Uterus (tissue), 4 donors: ENCODE data around the gene USP9X. TPM values are rescaled to one million over a fixed set of nuclear protein-coding genes. Genes with fewer than 3 reads are reported as not detected.

Source experiments
- DNase-seq, 2 donors: peaks; one replicate each; pipeline ENCODE4 v3.0.0-alpha.2; 2019 to 2020
- H3K27ac ChIP-seq, 2 donors: fragments of 200-600 bp; sonication (generic); 1 replicate in 1 of 2; 2 replicates in 1 of 2; pipeline ENCODE4 v1.5.1; 2016 to 2018
- H3K27me3 ChIP-seq, 2 donors: fragments of 200-600 bp; sonication (generic); one replicate each; pipeline ENCODE4 v1.5.1; 2018 to 2019; ENCODE audit warnings: control low read depth in 1 of 2
- H3K36me3 ChIP-seq, 2 donors: fragments of 200-600 bp; sonication (generic); one replicate each; pipeline ENCODE4 v1.5.1; 2019; ENCODE audit warnings: control low read depth in 1 of 2
- H3K4me1 ChIP-seq, 2 donors: fragments of 200-600 bp; sonication (generic); one replicate each; pipeline ENCODE4 v1.5.1; 2018 to 2019; ENCODE audit warnings: control low read depth in 1 of 2
- H3K4me3 ChIP-seq, 2 donors: fragments of 200-600 bp; sonication (generic); 1 replicate in 1 of 2; 2 replicates in 1 of 2; pipeline ENCODE4 v1.5.1; 2018 to 2019; ENCODE audit warnings: mild to moderate bottlenecking in 1 of 2
- H3K9me3 ChIP-seq, 2 donors: fragments of 200-600 bp; sonication (generic); one replicate each; pipeline ENCODE4 v1.5.1; 2019; ENCODE audit warnings: control low read depth in 1 of 2
- POLR2A ChIP-seq, 2 donors: fragments of 450-650 bp; IDR thresholded peaks; one replicate each; pipeline ENCODE4 v1.6.1; 2016; ENCODE audit warnings: antibody characterized with exemption in 2 of 2, mild to moderate bottlenecking in 1 of 2, moderate library complexity in 1 of 2
- intact Hi-C: fragments of 100-400 bp; cut with DNase I; formaldehyde crosslinking; loops from one replicate; pipeline ENCODE4 v1.15.1; 2023; ENCODE audit warnings: low total_unique reads
- total RNA-seq, 4 donors: library from RNA; depleted of rRNA in 3 of 4; stranded (reverse); fragments of >200 nt in 3 of 4; gene quantifications; one replicate each; pipeline versions ENCODE4 v1.1.0 to v1.2.4, GENCODE V29; 2014 to 2023
- TF ChIP-seq, protein P1 (sequence below), 4 experiments: fragments of 200-600 bp in 2 of 4; fragments of 450-650 bp in 2 of 4; sonication (generic) in 2 of 4; IDR thresholded peaks; one replicate each; pipeline ENCODE4 v1.5.1; 2016 to 2019; ENCODE audit warnings: antibody characterized with exemption in 4 of 4, mild to moderate bottlenecking in 2 of 4, moderate library complexity in 1 of 4
- donor health status: DM: yes; HTN: yes; CAD: no.

Gene USP9X
- total RNA-seq, 4 donors from 2014 or later = 32.1 to 167 (median 78.7) TPM

DNA sequence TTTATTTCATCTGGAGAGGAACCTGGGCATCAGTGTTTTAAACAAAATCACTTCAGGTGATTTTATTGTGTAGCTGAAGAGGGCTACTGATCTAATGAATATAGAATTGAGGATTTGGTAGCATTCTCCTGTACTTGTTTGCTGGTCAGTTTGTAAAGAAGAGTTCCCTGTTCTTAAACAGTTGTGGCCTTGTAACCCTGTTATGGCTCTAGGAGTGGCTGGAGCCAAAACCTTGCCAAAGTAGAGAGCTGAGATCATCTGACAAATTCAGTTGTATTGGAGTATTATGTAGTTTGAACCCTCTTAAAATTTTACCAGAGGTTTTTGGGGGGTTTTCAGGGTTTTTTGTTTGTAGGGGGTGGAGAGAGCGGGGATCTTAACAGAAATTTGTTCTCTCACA, 36.5 kb downstream of the USP9X start:
- no peak for TF ChIP-seq POLR2A (IDR thresholded peaks at IDR 0.05)
- TF ChIP-seq, protein P1, sequence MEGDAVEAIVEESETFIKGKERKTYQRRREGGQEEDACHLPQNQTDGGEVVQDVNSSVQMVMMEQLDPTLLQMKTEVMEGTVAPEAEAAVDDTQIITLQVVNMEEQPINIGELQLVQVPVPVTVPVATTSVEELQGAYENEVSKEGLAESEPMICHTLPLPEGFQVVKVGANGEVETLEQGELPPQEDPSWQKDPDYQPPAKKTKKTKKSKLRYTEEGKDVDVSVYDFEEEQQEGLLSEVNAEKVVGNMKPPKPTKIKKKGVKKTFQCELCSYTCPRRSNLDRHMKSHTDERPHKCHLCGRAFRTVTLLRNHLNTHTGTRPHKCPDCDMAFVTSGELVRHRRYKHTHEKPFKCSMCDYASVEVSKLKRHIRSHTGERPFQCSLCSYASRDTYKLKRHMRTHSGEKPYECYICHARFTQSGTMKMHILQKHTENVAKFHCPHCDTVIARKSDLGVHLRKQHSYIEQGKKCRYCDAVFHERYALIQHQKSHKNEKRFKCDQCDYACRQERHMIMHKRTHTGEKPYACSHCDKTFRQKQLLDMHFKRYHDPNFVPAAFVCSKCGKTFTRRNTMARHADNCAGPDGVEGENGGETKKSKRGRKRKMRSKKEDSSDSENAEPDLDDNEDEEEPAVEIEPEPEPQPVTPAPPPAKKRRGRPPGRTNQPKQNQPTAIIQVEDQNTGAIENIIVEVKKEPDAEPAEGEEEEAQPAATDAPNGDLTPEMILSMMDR (IDR thresholded peaks at IDR 0.05) = no peak
- H3K36me3 ChIP-seq = no peaks in the 10 kb centered on the region
- peaks cover 0 to 4% of the 10 kb centered on the region in 2 donors for H3K4me1 ChIP-seq
- no peak overlapping the region for H3K4me3 ChIP-seq
- no peak overlapping the region for H3K27ac ChIP-seq
- DNase-seq = no peak
- intact Hi-C loops = no loop called here
- H3K27me3 ChIP-seq = no peaks in the 10 kb centered on the region
- no peaks in the 10 kb centered on the region for H3K9me3 ChIP-seq

DNA sequence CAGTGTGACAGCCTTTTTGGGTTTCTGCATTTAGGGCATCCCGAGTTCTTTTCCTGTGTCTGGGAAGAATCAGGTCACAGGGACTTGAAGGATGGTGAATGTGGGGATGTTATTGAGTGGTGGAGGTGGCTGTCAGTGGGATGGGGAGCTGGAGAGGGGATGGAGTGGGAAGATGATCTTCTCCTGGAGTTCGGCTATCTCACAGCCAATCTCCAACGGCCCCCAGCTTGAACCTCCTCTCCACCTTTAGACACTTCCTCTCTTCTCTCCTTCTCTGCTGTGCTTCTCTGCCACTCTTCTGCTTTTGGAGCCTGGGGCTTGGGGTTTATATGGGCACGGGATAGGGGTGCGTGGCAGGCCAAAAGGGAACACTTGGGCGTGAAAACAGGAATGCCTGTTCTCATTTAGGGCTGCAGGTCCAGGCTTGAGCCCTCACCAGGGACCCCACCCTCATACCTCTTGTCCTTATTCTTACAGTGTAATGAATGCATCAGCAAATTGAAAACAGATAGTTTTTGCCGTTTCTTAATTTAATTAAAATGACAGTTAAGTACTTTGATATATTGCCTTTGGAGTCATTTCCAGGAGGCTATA, 37.5 kb downstream of the USP9X start:
- Histone ChIP-seq H3K4me3 (no peak overlapping the region), H3K36me3 (no peaks in the 10 kb centered on the region), H3K27ac (no peak overlapping the region), H3K27me3 (no peaks in the 10 kb centered on the region), H3K4me1 (peaks cover 3 to 4% of the 10 kb centered on the region in 2 donors), H3K9me3 (no peaks in the 10 kb centered on the region)
- intact Hi-C loops = no loop called here
- no peak for TF ChIP-seq POLR2A (IDR thresholded peaks at IDR 0.05)
- TF ChIP-seq, protein P1 (IDR thresholded peaks at IDR 0.05) = no peak
- DNase-seq = no peak

DNA sequence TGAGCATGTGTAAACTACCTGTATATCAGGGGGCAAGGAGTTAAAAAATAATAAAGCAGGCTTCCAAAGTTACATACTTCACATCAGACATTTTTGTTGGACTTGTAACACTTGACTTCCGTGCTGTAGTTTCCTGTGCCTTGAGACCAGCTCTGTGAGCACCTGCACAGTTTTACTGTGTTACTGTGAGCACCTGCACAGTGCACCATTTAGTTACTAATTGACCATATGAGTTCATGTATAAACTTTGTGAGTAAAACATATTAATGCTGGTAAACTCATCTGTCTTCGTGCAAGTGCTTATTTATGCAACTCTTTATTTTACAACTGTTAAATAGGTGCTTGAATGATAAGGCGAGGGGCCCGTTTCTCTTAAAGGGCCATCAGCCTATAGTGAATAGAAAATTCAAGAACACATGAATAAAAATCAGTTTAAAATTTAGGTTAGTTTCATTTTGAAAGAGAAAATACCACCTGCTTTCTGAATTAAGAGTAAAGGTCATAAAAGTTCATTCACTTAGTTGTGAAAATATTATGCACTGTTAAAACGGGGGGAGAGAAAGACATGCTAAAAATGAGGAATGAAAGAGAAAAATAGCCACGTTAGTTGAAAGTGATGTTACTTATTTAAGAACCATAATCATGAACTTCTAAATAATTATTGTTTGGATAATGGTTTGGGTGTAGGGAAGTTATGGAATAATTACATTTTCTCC, 42.4 kb downstream of the USP9X start:
- Histone ChIP-seq H3K9me3 (no peaks in the 10 kb centered on the region), H3K36me3 (no peaks in the 10 kb centered on the region), H3K27me3 (no peaks in the 10 kb centered on the region), H3K27ac (no peak overlapping the region), H3K4me3 (no peak overlapping the region), H3K4me1 (peaks cover 0 to 6% of the 10 kb centered on the region in 2 donors)
- intact Hi-C loops = no loop called here
- TF ChIP-seq POLR2A (IDR thresholded peaks at IDR 0.05) = no peak
- TF ChIP-seq, protein P1 (IDR thresholded peaks at IDR 0.05) = no peak
- no peak for DNase-seq

DNA sequence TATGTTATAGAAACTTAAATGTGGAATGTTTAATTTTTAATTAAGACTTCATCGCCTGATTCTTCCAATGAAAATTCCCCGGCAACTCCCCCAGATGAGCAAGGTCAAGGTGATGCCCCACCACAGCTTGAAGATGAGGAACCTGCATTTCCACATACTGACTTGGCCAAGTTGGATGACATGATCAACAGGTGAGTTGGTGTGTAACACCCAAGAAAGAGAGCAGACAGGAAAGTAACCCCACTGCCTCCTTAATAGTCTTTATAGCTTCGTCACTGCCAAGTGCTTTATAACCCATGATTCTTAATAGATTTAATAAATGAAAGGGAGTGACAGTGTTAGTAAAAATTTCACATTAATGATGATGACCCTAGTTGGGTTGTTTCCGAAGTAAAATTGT, 43.7 kb downstream of the USP9X start:
- no peaks in the 10 kb centered on the region for H3K27me3 ChIP-seq
- intact Hi-C loops = no loop called here
- H3K9me3 ChIP-seq = no peaks in the 10 kb centered on the region
- no peak for TF ChIP-seq POLR2A (IDR thresholded peaks at IDR 0.05)
- TF ChIP-seq, protein P1 (IDR thresholded peaks at IDR 0.05) = no peak
- no peak overlapping the region for H3K4me3 ChIP-seq
- no peak overlapping the region for H3K27ac ChIP-seq
- peaks cover 0 to 6% of the 10 kb centered on the region in 2 donors for H3K4me1 ChIP-seq
- no peak for DNase-seq
- peaks cover 0 to under 1% of the 10 kb centered on the region in 2 donors for H3K36me3 ChIP-seq

DNA sequence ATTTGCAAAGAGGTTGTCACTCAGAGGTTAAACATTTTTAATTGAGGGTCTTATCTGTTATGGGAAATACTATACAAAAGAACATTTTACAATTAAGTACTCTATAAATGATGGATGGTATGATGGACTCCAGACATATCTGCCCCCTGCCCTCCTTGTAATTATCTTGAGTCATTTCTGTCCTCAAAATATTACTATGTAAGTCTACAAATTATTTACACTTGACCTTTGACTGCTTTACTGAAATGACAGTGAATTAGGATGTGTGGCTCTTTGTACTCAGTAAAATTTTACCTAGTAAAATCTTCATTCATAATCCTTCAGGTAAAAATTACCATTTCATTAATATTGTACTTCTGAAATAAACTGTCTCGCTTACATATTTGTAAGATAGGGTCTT, 46.5 kb downstream of the USP9X start:
- TF ChIP-seq POLR2A (IDR thresholded peaks at IDR 0.05) = no peak
- TF ChIP-seq, protein P1 (IDR thresholded peaks at IDR 0.05) = no peak
- intact Hi-C loops = no loop called here
- no peak for DNase-seq

More for the DNA sequence above, 46.5 kb downstream of the USP9X start:
- peaks cover 0 to 4% of the 10 kb centered on the region in 2 donors for H3K36me3 ChIP-seq
- no peak overlapping the region for H3K4me3 ChIP-seq
- no peak overlapping the region for H3K27ac ChIP-seq
- H3K4me1 ChIP-seq = peaks cover 0 to 6% of the 10 kb centered on the region in 2 donors
- H3K27me3 ChIP-seq = no peaks in the 10 kb centered on the region
- no peaks in the 10 kb centered on the region for H3K9me3 ChIP-seq
